Stomach (tissue), 9 donors: ENCODE measurements around the gene MCTP1. TPM values are rescaled to one million over a fixed set of nuclear protein-coding genes. Genes with fewer than 3 reads are reported as not detected.
"Not testable (repeated sequence)": the region's sequence is repeated elsewhere in the genome, so short reads cannot be mapped to it uniquely, and the experiment has no call there.

Experiments used
- DNase-seq, 2 donors: peaks; one replicate each; pipeline versions ENCODE4 v3.0.0 to v3.0.0-alpha.2; 2013 to 2019
- H3K27ac ChIP-seq, 5 donors: fragments of 200-600 bp in 4 of 5; sonication (generic) in 4 of 5; one replicate each; pipeline ENCODE4 v1.5.1; 2013 to 2019; ENCODE audit warnings: mild to moderate bottlenecking in 1 of 5, moderate library complexity in 1 of 5
- H3K27me3 ChIP-seq, 3 donors: fragments of 200-600 bp; sonication (generic); one replicate each; pipeline ENCODE4 v1.5.1; 2017 to 2019; ENCODE audit warnings: mixed run types in 1 of 3
- H3K36me3 ChIP-seq, 4 donors: fragments of 200-600 bp; sonication (generic); 1 replicate in 3 of 4; 2 replicates in 1 of 4; pipeline ENCODE4 v1.5.1; 2016 to 2019
- H3K4me1 ChIP-seq, 4 donors: fragments of 200-600 bp; sonication (generic); one replicate each; pipeline ENCODE4 v1.5.1; 2016 to 2019
- H3K4me3 ChIP-seq, 4 donors: fragments of 200-600 bp; sonication (generic) in 3 of 4; one replicate each; pipeline ENCODE4 v1.5.1; 2016 to 2019; ENCODE audit warnings: mild to moderate bottlenecking in 1 of 4
- H3K9me3 ChIP-seq, 4 donors: fragments of 200-600 bp; sonication (generic); one replicate each; pipeline ENCODE4 v1.5.1; 2016 to 2019
- EP300 ChIP-seq: sonication (generic); formaldehyde crosslinking; IDR thresholded peaks from one replicate; pipeline ENCODE4 v1.6.1; 2017; ENCODE audit warnings: antibody characterized with exemption
- POLR2A ChIP-seq, 4 donors: fragments of 450-650 bp; IDR thresholded peaks; one replicate each; pipeline ENCODE4 v1.6.1; 2016; ENCODE audit warnings: antibody characterized with exemption in 4 of 4, control low read depth in 2 of 4, mild to moderate bottlenecking in 1 of 4, moderate library complexity in 1 of 4
- POLR2AphosphoS5 ChIP-seq, 3 donors: sonication (generic); formaldehyde crosslinking; IDR thresholded peaks; one replicate each; pipeline ENCODE4 v1.6.1; 2016; ENCODE audit warnings: antibody characterized with exemption in 3 of 3
- WGBS, 5 donors: extraction: QIAGEN DNeasy Blood & Tissue Kit in 3 of 5; methylation state at CpG; one replicate each; pipeline versions ENCODE4 v1.1.5 to v1.1.7; 2013 to 2018; 5-methylcytosine and 5-hydroxymethylcytosine counted together
- intact Hi-C: fragments of 100-400 bp; cut with DNase I; formaldehyde crosslinking; loops from one replicate; pipeline ENCODE4 v1.15.1; 2023; ENCODE audit warnings: low total_unique reads
- polyA plus RNA-seq, 3 donors: library from polyadenylated mRNA; stranded (reverse); fragments of 200-250 nt; gene quantifications; one replicate each; pipeline ENCODE4 v1.2.3, GENCODE V29; 2013
- total RNA-seq, 5 donors: library from RNA; depleted of rRNA; stranded (reverse); fragments of >200 nt; gene quantifications; one replicate each; pipeline versions ENCODE4 v1.1.0 to v1.2.3, GENCODE V29; 2014 to 2016
- TF ChIP-seq, protein P1 (sequence below), 7 experiments: fragments of 450-650 bp in 4 of 7; fragments of 200-600 bp in 3 of 7; sonication (generic) in 3 of 7; IDR thresholded peaks; one replicate each; pipeline ENCODE4 v1.5.1; 2016 to 2019; ENCODE audit warnings: antibody characterized with exemption in 7 of 7, control low read depth in 2 of 7, mild to moderate bottlenecking in 1 of 7
- donor health status: healthy with polysubstance abuse.
- donor health status: Bipolar disorder and iron deficiency.
- donor health status: healthy.

Gene MCTP1
- total and polyA plus RNA-seq, 8 donors: 1.4 to 47.9 (median 11.3) TPM

- no peak for DNase-seq
- intact Hi-C loops: no loop called here
- no peak for TF ChIP-seq POLR2AphosphoS5 (IDR thresholded peaks at IDR 0.05)
- TF ChIP-seq, protein P1, sequence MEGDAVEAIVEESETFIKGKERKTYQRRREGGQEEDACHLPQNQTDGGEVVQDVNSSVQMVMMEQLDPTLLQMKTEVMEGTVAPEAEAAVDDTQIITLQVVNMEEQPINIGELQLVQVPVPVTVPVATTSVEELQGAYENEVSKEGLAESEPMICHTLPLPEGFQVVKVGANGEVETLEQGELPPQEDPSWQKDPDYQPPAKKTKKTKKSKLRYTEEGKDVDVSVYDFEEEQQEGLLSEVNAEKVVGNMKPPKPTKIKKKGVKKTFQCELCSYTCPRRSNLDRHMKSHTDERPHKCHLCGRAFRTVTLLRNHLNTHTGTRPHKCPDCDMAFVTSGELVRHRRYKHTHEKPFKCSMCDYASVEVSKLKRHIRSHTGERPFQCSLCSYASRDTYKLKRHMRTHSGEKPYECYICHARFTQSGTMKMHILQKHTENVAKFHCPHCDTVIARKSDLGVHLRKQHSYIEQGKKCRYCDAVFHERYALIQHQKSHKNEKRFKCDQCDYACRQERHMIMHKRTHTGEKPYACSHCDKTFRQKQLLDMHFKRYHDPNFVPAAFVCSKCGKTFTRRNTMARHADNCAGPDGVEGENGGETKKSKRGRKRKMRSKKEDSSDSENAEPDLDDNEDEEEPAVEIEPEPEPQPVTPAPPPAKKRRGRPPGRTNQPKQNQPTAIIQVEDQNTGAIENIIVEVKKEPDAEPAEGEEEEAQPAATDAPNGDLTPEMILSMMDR (IDR thresholded peaks at IDR 0.05): no peak
- no peak for TF ChIP-seq POLR2A (IDR thresholded peaks at IDR 0.05)
- TF ChIP-seq EP300: no peak
- no peak overlapping the region for H3K4me3 ChIP-seq
- 71 to 88% (median 80%) methylated on average over 4 of the region's 4 CpGs for WGBS, 5 donors
- peaks cover 0 to 19% (median 6%) of the 10 kb centered on the region in 4 donors for H3K9me3 ChIP-seq
- H3K4me1 ChIP-seq: peaks cover 0 to 6% (median 0%) of the 10 kb centered on the region in 4 donors
- H3K27ac ChIP-seq: no peak overlapping the region
- no peaks in the 10 kb centered on the region for H3K27me3 ChIP-seq
- H3K36me3 ChIP-seq: no peaks in the 10 kb centered on the region
Observed at GRCh38 chr5:95151694-95152093, 133.2 kb downstream of the MCTP1 start.

- intact Hi-C loops: no loop called here
- DNase-seq: peak; percentile 36 to 41
- Histone ChIP-seq H3K4me3 (no peak overlapping the region), H3K27ac (no peak overlapping the region), H3K27me3 (no peaks in the 10 kb centered on the region), H3K4me1 (peaks cover 0 to 6% (median 0%) of the 10 kb centered on the region in 4 donors), H3K36me3 (no peaks in the 10 kb centered on the region), H3K9me3 (peaks cover 0 to 19% (median 6%) of the 10 kb centered on the region in 4 donors)
- 69 to 92% (median 80%) methylated on average over 3 to 4 of the region's 4 CpGs for WGBS, 5 donors
- TF ChIP-seq POLR2A (IDR thresholded peaks at IDR 0.05): no peak
- TF ChIP-seq, protein P1 (IDR thresholded peaks at IDR 0.05): no peak
- TF ChIP-seq EP300: no peak
- TF ChIP-seq POLR2AphosphoS5 (IDR thresholded peaks at IDR 0.05): no peak
Observed at GRCh38 chr5:95149387-95149786, 135.5 kb downstream of the MCTP1 start.

DNA sequence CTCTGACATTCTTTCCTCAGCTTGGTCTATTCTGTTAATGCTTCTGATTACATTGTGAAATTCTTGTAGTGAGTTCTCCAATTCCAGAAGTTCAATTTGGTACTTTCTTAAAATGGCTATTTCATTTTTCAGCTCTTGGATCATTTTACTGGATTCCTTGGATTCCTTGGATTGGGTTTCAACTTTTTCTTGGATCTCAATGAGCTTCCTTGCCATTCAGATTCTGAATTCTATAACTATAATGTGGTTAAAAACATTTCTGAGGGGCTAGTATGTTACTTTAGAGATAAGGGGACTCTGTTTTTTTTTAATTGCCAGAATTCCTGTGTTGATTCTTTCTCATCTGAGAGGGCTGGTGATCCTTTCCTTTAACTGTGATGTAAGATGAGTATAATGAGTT, 136.4 kb downstream of the MCTP1 start:
- intact Hi-C loops: no loop called here
- Histone ChIP-seq H3K4me3 (no peak overlapping the region), H3K27me3 (no peaks in the 10 kb centered on the region), H3K36me3 (no peaks in the 10 kb centered on the region), H3K4me1 (peaks cover 0 to 6% (median 0%) of the 10 kb centered on the region in 4 donors), H3K27ac (no peak overlapping the region), H3K9me3 (peaks cover 0 to 19% (median 6%) of the 10 kb centered on the region in 4 donors)
- TF ChIP-seq POLR2A (IDR thresholded peaks at IDR 0.05) (no peak), EP300 (no peak), POLR2AphosphoS5 (IDR thresholded peaks at IDR 0.05) (no peak)
- TF ChIP-seq, protein P1 (IDR thresholded peaks at IDR 0.05): no peak
- no peak for DNase-seq

- WGBS, 5 donors: 89 to 94% (median 90%) methylated on average over 2 of the region's 2 CpGs
- DNase-seq, H3K4me1 ChIP-seq, H3K36me3 ChIP-seq, H3K4me3 ChIP-seq, H3K27ac ChIP-seq, H3K27me3 ChIP-seq, intact Hi-C loops: not testable (repeated sequence)
- H3K9me3 ChIP-seq: peaks cover 0 to 16% (median 6%) of the 10 kb centered on the region in 4 donors
Observed at GRCh38 chr5:95143858-95144257, 141.0 kb downstream of the MCTP1 start.

DNA sequence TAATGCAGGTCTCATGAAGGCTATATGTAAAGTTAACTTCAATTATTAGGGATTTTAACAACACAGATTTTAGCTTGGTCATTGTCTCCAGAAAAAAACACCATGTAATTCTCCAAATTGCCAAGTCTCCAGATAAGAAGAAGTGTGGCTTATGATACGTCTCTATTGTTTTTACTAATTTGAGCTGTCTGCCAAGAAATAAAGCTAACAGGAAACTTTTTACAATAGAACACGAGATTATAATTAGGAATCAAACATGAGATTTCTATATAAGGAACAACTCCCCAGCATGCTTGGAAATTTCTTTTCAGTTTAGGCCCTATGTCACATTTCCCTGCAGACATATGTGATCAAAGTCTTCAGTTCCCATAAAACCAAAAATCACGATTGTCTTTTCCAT, 142.7 kb downstream of the MCTP1 start:
- Histone ChIP-seq H3K9me3 (peaks cover 0 to 4% (median under 1%) of the 10 kb centered on the region in 4 donors), H3K36me3 (no peaks in the 10 kb centered on the region), H3K27ac (peak overlapping the region in 1 of 5 donors; percentile 4), H3K4me1 (no peaks in the 10 kb centered on the region), H3K4me3 (no peak overlapping the region), H3K27me3 (no peaks in the 10 kb centered on the region)
- DNase-seq: no peak
- TF ChIP-seq POLR2A (IDR thresholded peaks at IDR 0.05): no peak
- TF ChIP-seq, protein P1 (IDR thresholded peaks at IDR 0.05): no peak
- TF ChIP-seq POLR2AphosphoS5 (IDR thresholded peaks at IDR 0.05): no peak
- no peak for TF ChIP-seq EP300
- WGBS, 5 donors: 50 to 69% (median 51%) methylated on average over 3 of the region's 3 CpGs
- intact Hi-C loops: no loop called here
